BJ (cell line): ENCODE results near the gene KCNQ5. TPM values are rescaled to one million over a fixed set of nuclear protein-coding genes. Genes with fewer than 3 reads are reported as not detected.

Experiments used
- CTCF ChIA-PET: fragments of 350-600 bp; formaldehyde crosslinking; extraction: SDS; loops from one replicate; lab custom pipeline; 2021; ENCODE audit warnings: antibody characterized with exemption, inconsistent platforms; lab: Yijun Ruan, JAX
- POLR2A ChIA-PET: fragments of 300-600 bp; sonication (Branson Sonifier 250); formaldehyde crosslinking; extraction: SDS; loops from one replicate; lab custom pipeline; 2021; ENCODE audit warnings: antibody characterized with exemption; lab: Charles Lee
- DNase-seq: peaks from one replicate; pipeline ENCODE4 v3.0.0-alpha.2; 2011; ENCODE audit warnings: low read depth
- H3K27me3 ChIP-seq: 2 replicates; pipeline ENCODE4 v1.6.0; 2011; ENCODE audit warnings: low read length; ENCODE audit not compliant: control insufficient read depth, insufficient read depth
- H3K36me3 ChIP-seq: 2 replicates; pipeline ENCODE4 v1.5.1; 2011; ENCODE audit warnings: low read length; ENCODE audit not compliant: control insufficient read depth, insufficient read depth
- H3K4me3 ChIP-seq: 2 replicates; pipeline ENCODE4 v1.5.1; 2011; ENCODE audit warnings: low read depth, mild to moderate bottlenecking, control low read depth, low read length
- CTCF ChIP-seq: IDR thresholded peaks from 2 replicates; pipeline ENCODE4 v1.5.1; 2011; ENCODE audit warnings: low read depth, mild to moderate bottlenecking, control low read depth, inconsistent platforms, low read length, moderate library complexity; ENCODE audit not compliant: insufficient read depth
- polyA plus RNA-seq: library from polyadenylated mRNA; depleted of rRNA; stranded (reverse); fragments of >200 nt; gene quantifications from 2 replicates; pipeline ENCODE4 v1.2.3, GENCODE V29; 2011

The KCNQ5 gene
- polyA plus RNA-seq, 1 experiment, result 1.4 TPM

DNA sequence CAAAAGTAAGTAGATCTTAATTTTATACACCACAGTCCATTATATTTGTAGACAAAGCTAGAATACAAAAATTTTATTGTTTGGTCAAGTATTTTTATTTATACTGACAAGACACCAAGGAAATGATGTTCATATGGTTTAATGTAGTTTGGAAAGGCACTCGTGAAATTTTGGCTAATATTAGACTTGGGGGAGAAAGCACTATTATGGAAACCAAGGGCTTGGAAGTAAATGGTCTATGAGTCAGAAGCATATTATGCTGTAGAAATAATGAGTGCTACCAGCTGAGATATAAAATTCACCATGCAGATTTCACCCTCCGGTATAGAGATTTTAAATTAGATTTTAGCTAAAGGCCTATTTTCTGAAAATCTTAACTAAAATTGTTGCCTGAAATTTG is 233.6 kb downstream of the KCNQ5 start:
- Histone ChIP-seq H3K36me3 (no peaks in the 10 kb centered on the region), H3K4me3 (no peak overlapping the region), H3K27me3 (no peaks in the 10 kb centered on the region)
- no peak for DNase-seq
- TF ChIP-seq CTCF, result no peak
- CTCF ChIA-PET, result interaction anchor here (1.3 kb wide), 1 partner anchor 30 kb away, joined by 3 read pairs; no protein-coding TSS in a partner anchor
- POLR2A ChIA-PET, result no interaction called here

DNA sequence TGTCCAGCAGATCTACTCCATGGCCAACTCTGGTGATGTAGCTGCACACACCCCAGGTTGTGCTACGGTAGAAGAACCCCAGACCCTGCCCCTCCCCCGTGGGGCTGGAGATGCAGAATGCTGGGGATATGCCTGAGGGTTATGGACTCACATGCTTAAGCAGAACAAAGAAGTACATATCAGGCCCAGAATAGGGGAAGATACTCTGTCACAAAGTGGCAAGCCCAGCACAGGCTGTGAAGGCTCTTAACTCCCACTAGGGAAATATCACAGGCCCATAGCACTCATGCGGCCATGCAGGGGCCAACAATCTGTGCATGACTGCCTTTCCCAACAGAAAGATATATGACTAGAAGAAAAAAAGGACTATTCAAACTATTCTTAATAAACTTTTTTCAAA is 234.9 kb downstream of the KCNQ5 start:
- POLR2A ChIA-PET, result no interaction called here
- no peak for TF ChIP-seq CTCF
- Histone ChIP-seq H3K27me3 (no peaks in the 10 kb centered on the region), H3K36me3 (no peaks in the 10 kb centered on the region), H3K4me3 (no peak overlapping the region)
- CTCF ChIA-PET, result interaction anchor here (0.6 to 1.3 kb wide), 2 partner anchors 28 to 219 kb away, joined by 3 read pairs; no protein-coding TSS in a partner anchor
- DNase-seq, result no peak

- POLR2A ChIA-PET, result no interaction called here
- TF ChIP-seq CTCF, result no peak
- no peaks in the 10 kb centered on the region for H3K27me3 ChIP-seq
- no peak for DNase-seq
- no peak overlapping the region for H3K4me3 ChIP-seq
- CTCF ChIA-PET, result no interaction called here
- no peaks in the 10 kb centered on the region for H3K36me3 ChIP-seq
Measured at GRCh38 chr6:72857791-72858585, 236.1 kb downstream of the KCNQ5 start.

GRCh38 chr6:72861059-72861458 is 239.2 kb downstream of the KCNQ5 start:
- no peaks in the 10 kb centered on the region for H3K36me3 ChIP-seq
- no peak overlapping the region for H3K4me3 ChIP-seq
- CTCF ChIA-PET, result no interaction called here
- TF ChIP-seq CTCF, result no peak
- no peak for DNase-seq
- POLR2A ChIA-PET, result no interaction called here
- H3K27me3 ChIP-seq, result no peaks in the 10 kb centered on the region

GRCh38 chr6:72861935-72862432 is 240.1 kb downstream of the KCNQ5 start:
- Histone ChIP-seq H3K36me3 (no peaks in the 10 kb centered on the region), H3K4me3 (no peak overlapping the region), H3K27me3 (no peaks in the 10 kb centered on the region)
- ChIA-PET POLR2A (interaction anchor here (0.7 kb wide), 1 partner anchor 150 kb away, joined by 3 read pairs; no protein-coding TSS in a partner anchor), CTCF (interaction anchor here (0.8 kb wide), 1 partner anchor 16 kb away, joined by 3 read pairs; no protein-coding TSS in a partner anchor)
- peak; percentile 44 for DNase-seq
- TF ChIP-seq CTCF, result no peak
